Right lobe of liver (tissue), 4 donors: ENCODE measurements around the gene CCNQ.

ENCODE experiments used
- CTCF ChIP-seq, 4 donors: fragments of 200-600 bp in 3 of 4; fragments of 450-650 bp in 1 of 4; IDR thresholded peaks; one replicate each; pipeline versions ENCODE4 v1.5.1 to v1.8.0; 2016 to 2022; ENCODE audit warnings: antibody characterized with exemption in 4 of 4, mild to moderate bottlenecking in 2 of 4
- POLR2A ChIP-seq: fragments of 450-650 bp; IDR thresholded peaks from one replicate; pipeline ENCODE4 v1.6.1; 2017; ENCODE audit warnings: antibody characterized with exemption, mild to moderate bottlenecking
- donor health status: DM: no; HTN: no; CAD: no.
- donor health status: DM: no; HTN: no; CAD: no.
- donor health status: DM: no; HTN: yes; CAD: no.

GRCh38 chrX:153596981-153597750, 1.8 kb downstream of the CCNQ start:
- no peak for TF ChIP-seq CTCF (IDR thresholded peaks at IDR 0.05)
- no peak for TF ChIP-seq POLR2A
